HPDE6-E6E7 (cell line): ENCODE results near the gene PRDM7.
"Not testable (repeated sequence)": the region's sequence is repeated elsewhere in the genome, so short reads cannot be mapped to it uniquely, and the experiment has no call there.

Experiments used
- DNase-seq: peaks from one replicate; pipeline ENCODE4 v3.0.0; 2011; ENCODE audit warnings: missing footprints; ENCODE audit errors: extremely low spot score

Gene PRDM7

DNA sequence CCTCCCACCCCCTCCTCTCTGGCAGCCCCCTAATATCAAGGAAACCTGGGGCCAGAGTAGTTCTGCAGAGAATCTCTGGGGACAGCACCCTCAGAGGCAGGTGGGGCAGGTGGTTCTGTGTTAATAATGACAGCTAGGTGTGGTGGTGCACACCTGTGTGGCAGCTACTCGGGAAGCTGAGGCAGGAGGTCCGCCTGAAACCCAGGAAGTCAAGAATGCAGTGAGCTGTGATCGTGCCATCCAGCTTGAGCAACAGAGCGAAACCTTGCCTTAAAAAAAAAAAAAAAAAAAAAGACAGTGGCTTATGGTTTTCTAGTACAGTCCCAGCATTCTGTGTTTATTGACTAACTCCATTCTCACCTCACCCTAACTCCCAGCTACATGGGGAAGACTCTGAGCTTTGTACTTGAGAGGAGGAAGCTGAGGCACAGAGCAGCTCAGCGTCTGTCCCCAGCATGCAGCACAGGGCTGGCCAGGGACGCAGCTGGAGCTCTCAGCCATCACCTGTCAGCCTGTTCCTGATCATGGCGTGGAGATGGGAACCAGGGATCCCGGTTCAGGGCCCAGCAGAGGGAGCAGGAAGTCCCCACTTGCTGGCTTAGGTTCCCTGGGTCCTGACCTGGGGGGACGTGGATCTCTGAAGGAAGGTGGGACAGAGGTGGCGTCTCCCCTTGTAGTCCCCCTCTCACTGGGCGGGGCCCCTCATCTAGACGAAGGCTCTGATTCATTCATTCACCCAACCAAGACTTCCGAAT is 64.0 kb downstream of the PRDM7 start:
- DNase-seq = no peak

DNA sequence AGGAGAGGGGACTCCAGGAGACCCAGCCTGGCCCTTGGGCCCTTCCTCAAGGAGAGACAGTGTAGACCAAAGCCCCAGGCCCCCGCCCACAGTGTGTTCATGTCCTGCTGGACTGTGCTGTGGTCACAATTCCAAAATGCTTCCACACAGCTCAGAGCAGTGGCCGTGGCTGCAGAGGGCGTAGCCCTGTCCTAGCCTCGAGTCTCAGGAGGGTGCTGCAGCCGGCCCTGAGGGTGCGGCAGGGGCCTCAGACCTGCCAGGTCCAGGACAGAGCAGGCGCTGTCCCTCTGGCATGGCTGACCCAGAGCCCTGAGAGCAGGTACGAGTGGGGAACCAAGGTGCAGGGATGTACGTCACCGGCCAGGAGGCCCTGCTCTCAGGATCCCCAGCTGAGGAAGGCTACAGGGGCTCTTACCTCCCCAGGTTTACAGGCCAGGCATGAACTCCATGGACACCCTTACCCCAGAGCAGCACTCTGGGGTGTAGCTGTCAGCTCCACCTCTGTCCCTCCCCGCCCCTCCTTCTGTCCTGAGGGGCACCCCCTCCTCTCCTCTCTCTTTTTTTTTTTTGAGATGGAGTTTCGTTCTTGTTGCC is 65.1 kb downstream of the PRDM7 start:
- DNase-seq = no peak

DNA sequence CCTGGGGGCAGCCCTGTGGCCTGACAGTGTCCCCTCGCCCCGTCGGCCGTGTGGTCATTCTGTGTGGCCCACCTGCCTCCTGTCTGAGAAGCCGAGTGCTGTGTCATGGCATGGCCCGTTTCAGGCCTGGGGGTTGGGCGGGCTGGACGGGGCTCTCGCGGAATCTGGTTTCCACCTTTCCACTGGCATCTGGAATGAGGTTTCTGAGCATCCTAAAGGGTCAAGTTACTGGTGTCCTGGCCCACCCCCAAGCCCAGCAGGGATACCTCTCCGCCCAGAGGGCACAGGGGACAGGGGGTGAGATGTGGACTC is 65.7 kb downstream of the PRDM7 start:
- no peak for DNase-seq

DNA sequence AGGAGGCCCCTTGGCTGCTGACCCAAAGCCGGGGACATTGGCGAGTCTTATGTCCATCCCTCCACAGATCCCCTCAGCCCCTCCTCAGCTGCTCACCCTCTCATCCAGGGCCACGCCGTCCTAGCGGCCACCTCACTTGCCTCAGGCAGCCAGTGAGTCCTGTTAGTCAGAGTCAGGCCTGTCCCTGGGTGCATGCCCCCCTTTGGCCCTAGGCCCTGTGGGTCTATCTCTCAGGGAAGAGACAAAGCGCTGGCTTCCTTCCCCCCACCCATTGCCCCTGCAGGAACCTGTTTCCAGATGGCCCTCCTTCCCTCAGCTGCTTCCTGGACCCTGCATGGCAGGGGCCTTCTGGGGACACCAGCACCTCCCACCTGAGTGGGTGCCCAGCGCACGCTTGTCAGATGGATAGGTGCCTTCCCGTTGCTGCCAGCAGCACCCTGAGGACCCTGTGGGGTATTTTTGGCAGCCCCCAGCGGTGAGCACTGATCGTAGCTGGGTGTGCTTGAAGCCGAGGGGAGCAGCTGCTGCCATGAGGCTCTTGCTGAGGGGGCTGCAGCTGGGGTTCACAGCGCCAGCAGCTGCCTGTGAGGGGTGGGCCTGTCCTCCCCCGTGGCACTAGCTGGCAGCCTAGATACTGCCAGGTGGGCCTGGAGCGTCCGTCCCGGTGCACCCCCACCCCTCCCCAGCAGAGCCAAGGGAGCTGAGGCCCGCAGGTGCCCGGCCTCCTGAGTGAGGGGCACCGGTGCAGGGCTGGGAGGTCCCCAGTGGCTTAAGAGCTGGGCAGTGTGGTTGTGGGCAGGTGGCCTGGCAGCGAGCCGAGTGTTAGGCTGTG is 66.2 kb downstream of the PRDM7 start:
- no peak for DNase-seq

DNA sequence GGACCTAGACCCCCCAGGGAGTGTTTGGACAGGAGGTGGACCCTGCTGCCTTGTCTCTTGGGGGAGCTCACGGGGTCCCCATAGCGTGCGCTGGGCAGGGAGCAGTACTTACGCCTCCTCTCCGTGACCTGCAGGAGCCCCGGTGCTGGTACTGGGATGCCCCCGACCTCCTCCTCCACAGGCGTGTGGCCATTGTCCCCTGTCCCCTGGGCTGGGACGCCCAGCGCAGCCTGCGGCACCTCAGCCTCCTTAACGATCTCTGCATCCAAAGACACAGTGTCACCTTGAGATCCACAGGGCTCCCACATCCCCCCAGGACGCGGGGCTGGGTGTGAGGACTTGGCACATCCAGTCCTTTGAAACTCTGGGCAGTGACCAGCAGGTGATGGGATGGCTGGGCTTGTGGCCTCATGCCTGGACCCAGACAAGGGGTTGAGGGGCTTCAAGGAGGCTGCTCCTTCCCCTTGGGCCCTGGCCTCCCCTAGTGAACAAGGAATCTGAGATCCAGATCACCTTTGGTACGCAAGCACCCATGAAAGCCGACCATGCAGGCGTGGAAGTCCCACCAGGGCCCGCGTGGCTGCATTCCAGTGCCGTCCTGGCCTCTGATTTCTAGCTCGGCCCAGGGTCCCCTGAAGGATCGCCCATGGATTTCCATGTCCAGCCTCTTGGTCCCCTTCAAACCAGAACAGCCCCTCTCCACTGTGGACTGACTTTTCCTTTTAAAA is 67.8 kb downstream of the PRDM7 start:
- no peak for DNase-seq

DNA sequence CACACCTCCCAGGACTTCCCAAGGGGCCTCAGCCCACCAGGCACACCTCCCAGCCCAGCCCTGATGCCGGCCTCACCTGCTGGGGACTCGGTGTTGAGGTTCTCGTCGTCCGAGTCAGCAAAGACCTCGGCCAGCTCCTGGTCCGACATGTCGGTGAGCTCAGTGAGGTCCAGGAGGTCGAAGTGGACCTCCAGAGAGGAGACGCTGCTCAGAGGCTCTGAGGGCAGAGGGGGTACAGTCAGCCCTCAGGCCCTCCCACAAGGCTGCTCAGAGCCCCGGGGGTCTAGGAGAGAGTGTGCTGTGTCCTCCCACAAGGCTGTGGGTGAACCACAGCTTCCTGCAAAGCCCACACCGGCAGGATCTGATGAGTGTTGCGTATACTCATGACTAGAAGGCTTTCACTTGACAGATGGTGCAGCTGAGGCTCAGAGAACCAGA is 68.4 kb downstream of the PRDM7 start:
- DNase-seq = no peak

DNA sequence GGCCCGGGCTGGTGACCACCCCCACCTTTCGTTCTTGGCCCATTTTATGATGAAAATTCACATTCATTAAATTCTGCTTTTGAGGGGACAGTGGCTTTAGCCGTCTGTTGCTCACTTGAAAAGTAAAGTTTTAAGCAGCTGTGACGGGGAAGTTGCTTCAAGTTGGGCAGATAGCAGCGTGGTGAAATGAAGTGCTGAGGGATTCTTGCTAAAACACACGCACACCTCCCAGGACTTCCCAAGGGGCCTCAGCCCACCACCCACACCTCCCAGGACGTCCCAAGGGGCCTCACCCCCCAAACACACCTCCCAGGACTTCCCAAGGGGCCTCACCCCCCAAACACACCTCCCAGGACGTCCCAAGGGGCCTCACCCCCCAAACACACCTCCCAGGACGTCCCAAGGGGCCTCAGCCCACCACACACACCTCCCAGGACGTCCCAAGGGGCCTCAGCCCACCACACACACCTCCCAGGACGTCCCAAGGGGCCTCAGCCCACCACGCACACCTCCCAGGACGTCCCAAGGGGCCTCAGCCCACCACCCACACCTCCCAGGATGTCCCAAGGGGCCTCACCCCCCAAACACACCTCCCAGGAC is 69.4 kb downstream of the PRDM7 start:
- DNase-seq = not testable (repeated sequence)

DNA sequence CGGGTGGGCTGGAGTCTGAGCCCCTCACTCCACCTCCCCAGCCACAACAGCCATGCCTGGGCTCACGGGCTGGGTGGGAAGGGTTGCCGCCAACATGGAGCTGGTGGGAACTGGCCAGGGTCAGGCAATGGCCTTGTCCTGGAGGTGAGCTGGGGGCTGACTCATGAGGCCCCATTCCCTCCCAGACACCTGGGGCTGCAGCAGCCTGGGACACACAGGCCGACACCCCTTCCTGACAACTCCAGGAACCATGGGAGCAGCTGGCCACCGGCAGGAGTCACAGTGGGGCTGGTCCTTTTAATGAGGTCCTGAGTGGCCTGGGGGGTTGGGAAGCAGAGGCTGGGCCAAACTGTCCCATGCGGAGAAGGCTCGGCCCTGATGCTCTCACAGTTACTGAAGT is 70.1 kb downstream of the PRDM7 start:
- DNase-seq = no peak
